ENCODE results near the gene TAS1R3.
A peak's percentile ranks its signal among the peaks of the same experiment; 100 is the strongest.

Gene TAS1R3

DNA sequence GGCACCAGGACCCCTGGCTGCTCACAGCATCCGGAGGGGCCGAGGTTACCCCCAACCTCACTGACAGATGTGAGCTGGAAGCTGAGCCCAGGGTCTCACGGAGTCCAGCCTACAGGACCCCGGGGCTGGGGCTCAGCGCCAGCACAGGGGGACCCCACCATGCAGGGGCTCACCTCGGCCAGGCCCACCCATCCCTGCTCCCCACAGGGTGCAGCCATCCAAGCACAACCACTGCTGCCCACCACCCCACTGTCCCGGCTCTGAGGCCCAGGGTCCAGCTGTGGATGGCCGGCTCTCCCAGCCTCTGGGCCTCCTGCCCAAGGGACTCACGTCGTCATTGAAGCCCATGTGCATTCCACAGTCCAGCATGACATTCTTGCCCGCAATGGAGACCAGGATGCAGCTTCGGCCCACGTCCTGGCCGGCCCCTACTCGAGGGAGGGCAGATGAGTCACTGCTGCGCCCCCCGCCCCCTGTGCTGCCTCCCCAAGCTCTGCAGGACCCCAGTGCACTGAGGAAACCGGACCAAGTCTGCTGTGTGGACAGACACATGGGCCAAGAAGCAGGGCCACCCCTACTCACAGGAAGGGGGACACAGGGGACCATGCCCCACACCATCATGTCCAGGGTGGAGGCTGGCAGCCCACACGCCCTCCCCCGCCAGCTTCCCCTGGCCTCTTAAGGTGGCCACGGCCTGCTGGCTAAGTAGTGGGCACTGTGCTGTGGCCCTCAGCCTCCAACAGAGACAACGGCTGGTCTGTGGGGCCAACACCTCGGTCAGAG, 10.2 kb upstream of the TAS1R3 start:
- DNase-seq (ENCODE audit: extremely low spot score, insufficient read length, low read depth) (no peak), FAIRE-seq (no peak)

DNA sequence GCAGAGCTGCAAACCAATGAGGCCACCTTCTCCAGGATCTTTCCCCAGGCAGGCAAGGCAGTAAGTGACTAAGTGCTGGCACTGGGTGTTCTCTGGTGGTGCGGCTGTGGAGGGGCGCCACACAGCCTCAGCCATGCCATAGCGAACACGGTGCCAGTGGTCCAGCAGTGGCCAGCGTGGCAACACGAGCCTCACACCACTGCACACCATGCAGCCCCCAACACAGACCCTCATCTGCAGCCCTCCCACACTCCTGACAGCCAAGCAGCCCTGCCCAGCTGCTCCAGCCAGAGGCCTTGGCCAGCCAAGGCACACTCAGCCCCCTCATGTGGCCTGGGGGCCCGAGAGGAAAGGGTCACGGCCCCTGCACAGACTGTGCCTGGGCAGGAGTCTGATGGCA, 9.6 kb upstream of the TAS1R3 start:
- DNase-seq (ENCODE audit: extremely low spot score, insufficient read length, low read depth) (no peak), FAIRE-seq (no peak)

DNA sequence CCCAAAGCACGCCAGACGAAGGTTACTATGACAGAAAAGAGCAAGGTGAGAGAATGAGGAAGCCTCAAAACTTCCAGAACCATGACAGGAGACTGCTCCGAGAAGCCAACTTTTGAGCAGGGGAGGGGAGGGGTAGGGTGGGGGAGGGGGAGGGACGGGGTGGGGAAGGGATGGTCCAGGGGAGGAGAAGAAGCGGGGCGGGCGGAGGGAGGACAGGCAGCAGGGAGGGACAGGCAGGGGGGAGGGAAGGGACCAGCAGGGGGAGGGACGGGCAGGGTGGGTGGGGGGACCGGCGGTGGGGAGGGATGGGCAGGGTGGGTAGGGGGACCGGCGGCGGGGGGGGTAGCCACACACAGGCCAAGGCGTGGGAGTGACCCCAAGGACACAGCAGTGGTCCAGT, 8.7 kb upstream of the TAS1R3 start:
- FAIRE-seq (no peak), DNase-seq (ENCODE audit: extremely low spot score, insufficient read length, low read depth) (no peak)

DNA sequence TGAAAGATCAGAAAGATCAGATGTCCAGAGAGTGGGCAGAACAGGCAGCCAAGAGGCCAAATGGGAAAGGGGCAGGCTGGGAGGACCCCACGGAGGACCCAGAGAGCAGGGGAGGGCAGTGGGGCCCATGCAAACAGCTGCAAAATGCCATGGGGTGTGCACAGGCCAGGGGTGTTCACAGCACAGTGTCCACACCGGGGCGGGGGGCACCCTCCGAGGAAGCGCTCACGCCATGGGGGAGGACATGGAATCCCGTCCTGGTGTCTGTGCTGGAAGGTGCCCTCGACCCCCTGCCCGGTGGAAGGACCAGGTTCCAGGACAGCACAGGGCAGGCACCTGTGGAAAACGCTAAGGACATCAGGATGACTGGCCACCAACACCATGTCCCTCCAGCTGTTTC, 8.1 kb upstream of the TAS1R3 start:
- DNase-seq (ENCODE audit: extremely low spot score, insufficient read length, low read depth) (no peak), FAIRE-seq (no peak)

DNA sequence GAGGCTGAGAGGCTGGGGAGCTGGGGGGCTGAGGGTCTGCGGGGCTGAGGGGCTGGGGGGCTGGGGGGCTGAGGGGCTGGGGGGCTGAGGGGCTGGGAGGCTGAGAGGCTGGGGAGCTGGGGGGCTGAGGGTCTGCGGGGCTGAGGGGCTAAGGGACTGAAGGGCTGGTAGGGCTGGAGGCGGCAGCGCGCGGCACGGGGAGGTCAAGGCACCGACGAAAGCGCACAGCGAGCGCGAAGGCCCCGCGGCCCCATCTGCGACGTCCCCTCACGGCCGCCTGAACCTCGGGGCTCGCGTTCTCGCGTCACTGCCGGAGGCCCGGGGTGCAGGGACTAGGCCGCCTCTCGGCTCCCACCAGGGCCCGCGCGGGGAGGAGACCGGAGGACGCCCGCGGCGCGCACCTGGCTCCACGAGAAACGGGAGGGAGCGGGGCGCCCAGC, 7.0 kb upstream of the TAS1R3 start:
- DNase-seq (ENCODE audit: extremely low spot score, insufficient read length, low read depth) (no peak), FAIRE-seq (no peak)

DNA sequence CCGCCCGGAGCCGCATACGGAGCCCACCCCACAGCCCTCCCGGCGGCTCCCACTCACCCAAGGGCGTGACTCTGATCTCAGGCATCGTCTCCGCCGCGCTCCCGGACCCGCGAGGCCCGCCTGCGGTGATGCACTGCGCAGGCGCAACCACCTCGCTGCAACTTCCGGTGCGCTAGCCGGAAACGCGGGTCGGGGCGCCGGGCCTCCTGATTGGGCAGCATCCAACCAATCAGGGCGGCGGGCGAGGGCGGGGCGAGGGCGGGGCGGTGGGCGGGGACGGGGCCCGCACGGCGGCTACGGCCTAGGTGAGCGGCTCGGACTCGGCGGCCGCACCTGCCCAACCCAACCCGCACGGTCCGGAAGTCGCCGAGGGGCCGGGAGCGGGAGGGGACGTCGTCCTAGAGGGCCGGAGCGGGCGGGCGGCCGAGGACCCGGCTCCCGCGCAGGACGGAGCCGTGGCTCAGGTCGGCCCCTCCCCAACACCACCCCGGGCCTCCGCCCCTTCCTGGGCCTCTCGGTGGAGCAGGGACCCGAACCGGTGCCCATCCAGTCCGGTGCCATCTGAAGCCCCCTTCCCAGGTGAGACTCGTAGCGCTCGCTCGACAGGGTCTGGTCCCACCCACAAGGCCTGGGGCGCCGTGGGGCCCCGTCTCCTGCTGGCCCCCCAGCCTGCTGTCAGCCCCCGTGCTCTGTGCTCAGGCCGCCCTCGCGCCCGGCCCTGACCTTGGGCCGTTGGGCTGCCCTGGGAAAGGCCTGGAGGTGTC, 6.4 kb upstream of the TAS1R3 start, which contains the start of the genes CPTP and INTS11:
Gene CPTP, plus strand, starts transcription at position 279 of the 764 bp plus-strand sequence. CDS start 2,109 bp downstream, outside the sequence.
Gene INTS11, minus strand, starts transcription at position 137 of the 764 bp plus-strand sequence. Its CDS starts 52 bp downstream, at position 85.
- DNase-seq (ENCODE audit: extremely low spot score, insufficient read length, low read depth), result peak; percentile 95
- FAIRE-seq, result peak; percentile 92

DNA sequence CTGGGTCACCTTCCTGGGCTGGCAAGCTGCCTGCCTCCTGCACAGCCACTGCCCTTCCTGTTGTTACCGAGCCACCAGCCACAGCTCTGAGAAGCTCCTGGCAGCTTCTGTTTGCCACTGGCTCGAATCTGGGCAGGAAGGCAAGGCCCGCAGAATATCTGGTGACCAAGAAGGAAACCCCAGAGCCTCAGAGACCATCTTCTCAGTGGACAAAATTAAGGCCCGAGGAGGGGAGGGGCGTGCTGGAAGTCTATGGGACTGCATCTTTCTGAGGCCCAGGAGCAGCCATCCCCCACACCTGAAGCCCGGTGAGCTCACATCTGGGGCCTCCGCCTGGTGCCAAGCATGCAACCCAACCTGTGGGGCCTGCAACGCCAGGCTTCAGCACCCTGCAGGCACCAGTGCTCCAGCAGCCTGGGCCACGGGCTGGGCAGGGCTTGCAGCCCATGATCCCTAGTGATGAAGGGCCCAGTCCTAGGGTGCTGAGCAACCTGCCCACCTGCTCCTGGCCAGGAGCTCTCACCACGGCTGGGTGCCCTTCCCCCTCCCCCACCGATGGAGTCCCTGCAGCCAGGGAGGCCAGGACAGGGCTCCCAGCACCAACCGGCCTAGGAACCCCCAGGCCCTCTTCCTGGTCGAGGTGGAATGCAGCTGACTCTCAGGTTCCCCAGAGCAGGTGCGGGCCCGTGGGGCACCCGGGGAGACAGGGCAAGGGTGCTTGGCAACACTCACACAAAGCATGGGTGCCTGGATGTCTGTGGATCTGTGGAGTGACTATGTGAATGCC, 5.6 kb upstream of the TAS1R3 start:
- no peak for FAIRE-seq

DNA sequence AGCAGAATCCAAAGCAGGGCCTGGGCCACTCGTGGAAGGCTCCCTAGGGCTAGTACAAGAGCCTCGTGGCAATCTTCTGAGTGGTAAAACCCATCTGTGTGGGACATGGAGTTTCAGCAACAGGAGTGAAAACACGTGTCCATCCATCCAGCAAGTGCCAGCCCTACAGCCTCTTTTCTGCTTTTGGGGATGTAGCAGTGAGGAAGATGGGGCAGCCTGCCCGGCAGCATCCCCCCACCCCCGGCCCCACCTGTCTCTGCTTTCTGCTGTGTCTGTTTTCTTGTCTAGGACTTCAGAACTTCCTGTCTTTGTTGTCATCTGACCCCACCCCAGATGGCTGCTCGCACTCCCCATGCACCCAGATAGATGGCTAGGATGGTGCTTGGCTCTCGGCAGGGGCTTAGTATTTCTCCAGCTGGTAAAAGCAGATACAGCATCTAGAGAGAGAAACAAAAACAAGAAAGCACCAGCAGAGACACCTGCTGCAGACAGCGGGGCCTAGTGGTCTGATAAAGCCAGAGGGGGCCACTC, 4.9 kb upstream of the TAS1R3 start:
- no peak for FAIRE-seq
- no peak for DNase-seq (ENCODE audit: extremely low spot score, insufficient read length, low read depth)

More for the DNA sequence above, 5.6 kb upstream of the TAS1R3 start:
- no peak for DNase-seq (ENCODE audit: extremely low spot score, insufficient read length, low read depth)

DNA sequence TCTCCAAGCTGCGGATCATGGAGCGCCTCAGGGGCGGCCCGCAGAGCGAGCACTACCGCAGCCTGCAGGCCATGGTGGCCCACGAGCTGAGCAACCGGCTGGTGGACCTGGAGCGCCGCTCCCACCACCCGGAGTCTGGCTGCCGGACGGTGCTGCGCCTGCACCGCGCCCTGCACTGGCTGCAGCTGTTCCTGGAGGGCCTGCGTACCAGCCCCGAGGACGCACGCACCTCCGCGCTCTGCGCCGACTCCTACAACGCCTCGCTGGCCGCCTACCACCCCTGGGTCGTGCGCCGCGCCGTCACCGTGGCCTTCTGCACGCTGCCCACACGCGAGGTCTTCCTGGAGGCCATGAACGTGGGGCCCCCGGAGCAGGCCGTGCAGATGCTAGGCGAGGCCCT, 3.8 kb upstream of the TAS1R3 start:
- no peak for DNase-seq (ENCODE audit: extremely low spot score, insufficient read length, low read depth)

DNA sequence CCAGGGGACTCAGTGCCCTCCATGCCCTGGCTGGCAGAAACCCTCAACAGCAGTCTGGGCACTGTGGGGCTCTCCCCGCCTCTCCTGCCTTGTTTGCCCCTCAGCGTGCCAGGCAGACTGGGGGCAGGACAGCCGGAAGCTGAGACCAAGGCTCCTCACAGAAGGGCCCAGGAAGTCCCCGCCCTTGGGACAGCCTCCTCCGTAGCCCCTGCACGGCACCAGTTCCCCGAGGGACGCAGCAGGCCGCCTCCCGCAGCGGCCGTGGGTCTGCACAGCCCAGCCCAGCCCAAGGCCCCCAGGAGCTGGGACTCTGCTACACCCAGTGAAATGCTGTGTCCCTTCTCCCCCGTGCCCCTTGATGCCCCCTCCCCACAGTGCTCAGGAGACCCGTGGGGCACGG, 2.8 kb upstream of the TAS1R3 start:
- DNase-seq (ENCODE audit: extremely low spot score, insufficient read length, low read depth), result no peak
- FAIRE-seq, result no peak

More for the DNA sequence above, 3.8 kb upstream of the TAS1R3 start:
- FAIRE-seq, result no peak

DNA sequence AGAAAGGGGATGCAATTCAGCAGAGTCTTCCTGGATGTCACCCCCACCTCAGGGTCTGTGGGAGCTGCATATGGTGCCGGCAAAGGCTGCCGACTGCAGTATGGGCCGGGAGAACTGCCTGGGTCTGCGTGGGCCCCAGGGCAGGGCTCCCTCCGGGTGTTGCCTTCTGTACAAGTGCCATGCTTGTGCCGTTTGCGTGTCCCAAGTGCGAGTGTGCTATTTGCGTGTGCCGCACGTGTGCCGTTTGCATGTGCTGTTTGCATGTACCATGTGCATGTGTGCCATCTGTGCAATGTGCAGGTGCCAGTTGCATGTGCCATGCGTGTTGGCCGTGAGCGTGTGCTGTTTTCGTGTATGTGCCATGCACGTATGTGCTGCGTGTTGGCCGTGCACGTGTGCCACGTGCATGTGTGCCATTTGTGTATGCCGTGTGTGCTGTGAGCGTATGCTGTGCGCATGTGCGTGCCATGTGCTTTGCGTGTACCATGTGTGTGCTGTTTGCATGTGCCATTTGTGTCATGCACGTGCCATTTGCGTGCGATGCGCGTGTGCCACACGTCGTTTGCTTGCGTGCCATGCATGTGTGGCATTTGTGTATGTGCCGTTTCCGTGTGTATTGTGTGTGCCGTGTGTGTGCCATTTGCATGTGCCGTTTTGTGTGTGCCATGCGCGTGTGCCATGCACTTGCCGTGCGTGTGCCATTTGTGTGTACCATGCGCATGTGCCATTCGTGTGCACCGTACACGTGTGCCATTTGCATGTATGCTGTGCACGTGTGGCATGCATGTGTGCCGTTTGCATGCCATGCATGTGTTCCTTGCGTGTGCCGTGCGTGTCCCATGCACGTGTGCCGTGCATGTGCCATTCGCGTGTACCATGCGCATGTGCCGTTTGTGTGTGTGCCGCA, 1.5 kb upstream of the TAS1R3 start:
- no peak for DNase-seq (ENCODE audit: extremely low spot score, insufficient read length, low read depth)
- no peak for FAIRE-seq

DNA sequence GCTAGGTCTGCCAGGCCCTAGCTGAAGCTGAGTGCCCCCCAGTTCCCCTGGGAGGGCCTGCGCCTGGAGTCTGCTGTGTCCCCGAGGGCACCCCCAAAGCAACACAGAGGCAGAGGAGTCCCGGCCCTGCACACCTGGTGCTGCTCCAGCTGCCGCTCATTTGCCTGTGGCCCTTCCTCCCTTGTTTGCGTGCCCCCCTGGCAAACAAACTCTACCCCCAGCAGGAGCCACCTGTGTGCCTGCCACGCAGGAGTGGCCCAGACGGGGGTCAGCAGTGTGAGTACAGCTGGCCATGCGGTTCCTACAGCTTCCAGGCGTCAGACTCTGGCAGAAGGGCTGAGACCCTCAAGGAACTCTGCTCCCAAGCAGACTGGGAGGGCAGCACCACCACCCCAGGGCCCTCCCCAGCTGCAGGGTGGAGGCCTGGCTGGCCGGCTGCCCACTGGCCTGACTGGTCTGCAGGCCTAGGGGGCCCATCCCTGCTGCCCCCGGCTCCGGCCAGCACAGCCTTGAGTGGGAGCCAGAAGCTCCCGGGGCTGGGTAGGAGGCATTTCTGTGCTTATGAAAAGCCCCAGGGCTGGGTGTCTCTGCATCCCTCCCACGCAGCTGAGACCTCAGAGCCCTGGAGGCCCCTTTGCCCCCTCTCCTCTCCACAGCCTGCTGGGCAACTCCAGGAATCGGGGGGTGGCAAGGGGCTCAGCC, 563 bp upstream of the TAS1R3 start:
- no peak for DNase-seq (ENCODE audit: extremely low spot score, insufficient read length, low read depth)
- no peak for FAIRE-seq

DNA sequence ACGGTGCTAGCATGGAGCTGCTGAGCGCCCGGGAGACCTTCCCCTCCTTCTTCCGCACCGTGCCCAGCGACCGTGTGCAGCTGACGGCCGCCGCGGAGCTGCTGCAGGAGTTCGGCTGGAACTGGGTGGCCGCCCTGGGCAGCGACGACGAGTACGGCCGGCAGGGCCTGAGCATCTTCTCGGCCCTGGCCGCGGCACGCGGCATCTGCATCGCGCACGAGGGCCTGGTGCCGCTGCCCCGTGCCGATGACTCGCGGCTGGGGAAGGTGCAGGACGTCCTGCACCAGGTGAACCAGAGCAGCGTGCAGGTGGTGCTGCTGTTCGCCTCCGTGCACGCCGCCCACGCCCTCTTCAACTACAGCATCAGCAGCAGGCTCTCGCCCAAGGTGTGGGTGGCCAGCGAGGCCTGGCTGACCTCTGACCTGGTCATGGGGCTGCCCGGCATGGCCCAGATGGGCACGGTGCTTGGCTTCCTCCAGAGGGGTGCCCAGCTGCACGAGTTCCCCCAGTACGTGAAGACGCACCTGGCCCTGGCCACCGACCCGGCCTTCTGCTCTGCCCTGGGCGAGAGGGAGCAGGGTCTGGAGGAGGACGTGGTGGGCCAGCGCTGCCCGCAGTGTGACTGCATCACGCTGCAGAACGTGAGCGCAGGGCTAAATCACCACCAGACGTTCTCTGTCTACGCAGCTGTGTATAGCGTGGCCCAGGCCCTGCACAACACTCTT, 1.1 kb downstream of the TAS1R3 start:
- FAIRE-seq (no peak), DNase-seq (ENCODE audit: extremely low spot score, insufficient read length, low read depth) (no peak)

DNA sequence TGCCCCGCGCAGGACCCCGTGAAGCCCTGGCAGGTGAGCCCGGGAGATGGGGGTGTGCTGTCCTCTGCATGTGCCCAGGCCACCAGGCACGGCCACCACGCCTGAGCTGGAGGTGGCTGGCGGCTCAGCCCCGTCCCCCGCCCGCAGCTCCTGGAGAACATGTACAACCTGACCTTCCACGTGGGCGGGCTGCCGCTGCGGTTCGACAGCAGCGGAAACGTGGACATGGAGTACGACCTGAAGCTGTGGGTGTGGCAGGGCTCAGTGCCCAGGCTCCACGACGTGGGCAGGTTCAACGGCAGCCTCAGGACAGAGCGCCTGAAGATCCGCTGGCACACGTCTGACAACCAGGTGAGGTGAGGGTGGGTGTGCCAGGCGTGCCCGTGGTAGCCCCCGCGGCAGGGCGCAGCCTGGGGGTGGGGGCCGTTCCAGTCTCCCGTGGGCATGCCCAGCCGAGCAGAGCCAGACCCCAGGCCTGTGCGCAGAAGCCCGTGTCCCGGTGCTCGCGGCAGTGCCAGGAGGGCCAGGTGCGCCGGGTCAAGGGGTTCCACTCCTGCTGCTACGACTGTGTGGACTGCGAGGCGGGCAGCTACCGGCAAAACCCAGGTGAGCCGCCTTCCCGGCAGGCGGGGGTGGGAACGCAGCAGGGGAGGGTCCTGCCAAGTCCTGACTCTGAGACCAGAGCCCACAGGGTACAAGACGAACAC, 1.8 kb downstream of the TAS1R3 start:
- no peak for DNase-seq (ENCODE audit: extremely low spot score, insufficient read length, low read depth)
- FAIRE-seq, result no peak

DNA sequence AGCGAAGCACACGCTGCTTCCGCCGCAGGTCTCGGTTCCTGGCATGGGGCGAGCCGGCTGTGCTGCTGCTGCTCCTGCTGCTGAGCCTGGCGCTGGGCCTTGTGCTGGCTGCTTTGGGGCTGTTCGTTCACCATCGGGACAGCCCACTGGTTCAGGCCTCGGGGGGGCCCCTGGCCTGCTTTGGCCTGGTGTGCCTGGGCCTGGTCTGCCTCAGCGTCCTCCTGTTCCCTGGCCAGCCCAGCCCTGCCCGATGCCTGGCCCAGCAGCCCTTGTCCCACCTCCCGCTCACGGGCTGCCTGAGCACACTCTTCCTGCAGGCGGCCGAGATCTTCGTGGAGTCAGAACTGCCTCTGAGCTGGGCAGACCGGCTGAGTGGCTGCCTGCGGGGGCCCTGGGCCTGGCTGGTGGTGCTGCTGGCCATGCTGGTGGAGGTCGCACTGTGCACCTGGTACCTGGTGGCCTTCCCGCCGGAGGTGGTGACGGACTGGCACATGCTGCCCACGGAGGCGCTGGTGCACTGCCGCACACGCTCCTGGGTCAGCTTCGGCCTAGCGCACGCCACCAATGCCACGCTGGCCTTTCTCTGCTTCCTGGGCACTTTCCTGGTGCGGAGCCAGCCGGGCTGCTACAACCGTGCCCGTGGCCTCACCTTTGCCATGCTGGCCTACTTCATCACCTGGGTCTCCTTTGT, 2.6 kb downstream of the TAS1R3 start:
- no peak for DNase-seq (ENCODE audit: extremely low spot score, insufficient read length, low read depth)

DNA sequence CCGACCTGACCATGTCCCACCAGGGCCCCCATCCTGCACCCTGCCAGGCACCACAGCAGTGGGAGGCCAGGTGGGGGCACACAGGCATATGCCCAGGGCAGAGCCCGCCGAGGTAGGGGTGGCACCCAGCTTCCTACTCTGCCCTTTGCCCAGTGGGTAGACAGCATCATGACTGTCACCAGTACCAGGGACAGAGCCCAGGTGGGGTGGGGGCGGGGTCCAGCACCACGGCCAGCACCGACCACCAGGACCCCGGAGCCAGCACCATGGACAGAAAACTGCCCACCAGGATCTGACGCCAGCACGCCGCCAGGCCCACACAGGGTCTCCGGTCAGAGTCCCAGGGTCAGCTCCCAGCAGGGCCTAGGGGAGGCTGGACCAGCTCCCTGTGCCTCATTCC, 3.8 kb downstream of the TAS1R3 start:
- DNase-seq (ENCODE audit: extremely low spot score, insufficient read length, low read depth), result no peak
- FAIRE-seq, result no peak

More for the DNA sequence above, 2.6 kb downstream of the TAS1R3 start:
- FAIRE-seq, result no peak

DNA sequence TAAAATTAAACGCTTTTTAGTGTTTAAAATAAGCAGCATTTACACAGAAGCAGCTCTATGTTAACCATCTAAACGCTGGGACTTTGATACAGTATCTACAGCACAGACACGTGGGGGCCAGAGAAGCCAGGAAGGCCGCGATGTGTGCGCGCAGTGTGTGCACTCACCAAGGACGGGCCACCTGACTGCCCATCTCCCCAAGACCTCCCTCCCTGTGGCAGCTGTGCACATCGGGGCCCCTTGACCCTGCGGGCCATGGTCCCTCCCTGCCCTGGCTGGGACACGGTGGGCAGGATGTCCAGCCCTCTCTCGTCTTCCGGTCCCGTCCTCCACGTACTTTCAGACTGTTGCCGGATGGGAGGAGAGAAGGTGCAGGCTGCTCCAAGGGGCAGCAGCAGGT, 4.2 kb downstream of the TAS1R3 start:
- FAIRE-seq (no peak), DNase-seq (ENCODE audit: extremely low spot score, insufficient read length, low read depth) (no peak)

Measured in GM18507 (cell line).